Measurements from ENCODE around the gene FDX2.

GRCh38 chr19:10327793-10328192 lies 12.0 kb upstream of the FDX2 start:
- TF ChIP-seq EZH2 (IDR thresholded peaks at IDR 0.05) (no peak), POLR2A (IDR thresholded peaks at IDR 0.05; ENCODE audit: borderline replicate concordance, extremely low read depth, insufficient read depth, insufficient read length) (no peak), REST (IDR thresholded peaks at IDR 0.05; ENCODE audit: low read depth) (no peak), SIN3A (IDR thresholded peaks at IDR 0.05; ENCODE audit: low read depth) (no peak), EGR1 (IDR thresholded peaks at IDR 0.05; ENCODE audit: low read depth) (no peak), CTCF (IDR thresholded peaks at IDR 0.05 in 2 of 3, conservative IDR thresholded peaks at IDR 0.05 in 1 of 3; ENCODE audit: borderline replicate concordance in 1 of 3, insufficient read depth in 1 of 3, low read depth in 2 of 3, low read length in 2 of 3) (no peak), YY1 (IDR thresholded peaks at IDR 0.05; ENCODE audit: extremely low read depth, insufficient replicate concordance, low read depth, low read length) (no peak), MAX (IDR thresholded peaks at IDR 0.05) (no peak), POLR2AphosphoS5 (IDR thresholded peaks at IDR 0.05; ENCODE audit: low read depth, low read length) (no peak), EZH2phosphoT487 (IDR thresholded peaks at IDR 0.05; ENCODE audit: borderline replicate concordance) (no peak)
